Neuronal stem cell (in vitro differentiated cells): Measurements from ENCODE around the gene MED15.
A peak's percentile ranks its signal among the peaks of the same experiment; 100 is the strongest.

Experiments
- DNase-seq: peaks from one replicate; pipeline ENCODE4 v3.0.0-alpha.2; 2013; ENCODE audit warnings: low spot score
- H2AFZ ChIP-seq: one replicate; pipeline ENCODE4 v1.6.1; 2013; ENCODE audit warnings: mild to moderate bottlenecking, low read length, inconsistent platforms
- H2AK5ac ChIP-seq: 2 replicates; pipeline ENCODE4 v1.6.1; 2013; ENCODE audit warnings: low read depth, mild to moderate bottlenecking, inconsistent platforms, low read length, moderate library complexity, mixed read lengths
- H2BK120ac ChIP-seq: 2 replicates; pipeline ENCODE4 v1.6.1; 2013; ENCODE audit warnings: low read depth, mild to moderate bottlenecking, inconsistent platforms, low read length, moderate library complexity, mixed read lengths
- H2BK12ac ChIP-seq: one replicate; pipeline ENCODE4 v1.6.1; 2013; ENCODE audit warnings: low read length, inconsistent platforms
- H2BK15ac ChIP-seq: 2 replicates; pipeline ENCODE4 v1.6.1; 2013; ENCODE audit warnings: mild to moderate bottlenecking, low read length, inconsistent platforms, mixed read lengths
- H2BK5ac ChIP-seq: one replicate; pipeline ENCODE4 v1.6.1; 2013; ENCODE audit warnings: inconsistent platforms, mild to moderate bottlenecking, low read length, moderate library complexity
- H3K14ac ChIP-seq: one replicate; pipeline ENCODE4 v1.6.1; 2013; ENCODE audit warnings: low read length, inconsistent platforms
- H3K18ac ChIP-seq: 2 replicates; pipeline ENCODE4 v1.6.1; 2013; ENCODE audit warnings: low read length, inconsistent platforms
- H3K23ac ChIP-seq: 2 replicates; pipeline ENCODE4 v1.6.1; 2013; ENCODE audit warnings: low read depth, mild to moderate bottlenecking, mixed read lengths, low read length, inconsistent platforms; ENCODE audit not compliant: poor library complexity
- H3K27ac ChIP-seq: replicated peaks from 3 replicates; pipeline ENCODE4 v1.5.1; 2013; ENCODE audit warnings: low read length, inconsistent platforms
- H3K27me3 ChIP-seq, 3 experiments: 2 replicates each; pipeline ENCODE4 v1.6.1; 2013; ENCODE audit warnings: low read length in 3 of 3, mild to moderate bottlenecking in 2 of 3, inconsistent platforms in 1 of 3, low read depth in 1 of 3, mixed read lengths in 1 of 3, moderate library complexity in 1 of 3; ENCODE audit not compliant: control insufficient read depth in 3 of 3, insufficient read depth in 3 of 3
- H3K36me3 ChIP-seq, 2 donors: replicated peaks in 1 of 2; 2 replicates each; pipeline ENCODE4 v1.6.1; 2013; ENCODE audit warnings: low read length in 2 of 2; ENCODE audit not compliant: control insufficient read depth in 2 of 2, insufficient read depth in 2 of 2
- H3K4ac ChIP-seq: 2 replicates; pipeline ENCODE4 v1.6.1; 2013; ENCODE audit warnings: inconsistent platforms, mild to moderate bottlenecking, low read length, moderate library complexity
- H3K4me1 ChIP-seq, 2 donors: 1 replicate in 1 of 2; 2 replicates in 1 of 2; pipeline ENCODE4 v1.6.1; 2013; ENCODE audit warnings: low read length in 2 of 2, low read depth in 1 of 2; ENCODE audit not compliant: control insufficient read depth in 2 of 2, insufficient read depth in 1 of 2
- H3K4me2 ChIP-seq: one replicate; pipeline ENCODE4 v1.6.1; 2013; ENCODE audit warnings: mild to moderate bottlenecking, low read length, inconsistent platforms; ENCODE audit not compliant: insufficient read depth, poor library complexity, severe bottlenecking
- H3K4me3 ChIP-seq, 2 donors: 2 replicates each; pipeline ENCODE4 v1.5.1; 2013; ENCODE audit warnings: low read length in 2 of 2, mild to moderate bottlenecking in 2 of 2, inconsistent platforms in 1 of 2, moderate library complexity in 1 of 2
- H3K79me1 ChIP-seq: one replicate; pipeline ENCODE4 v1.6.1; 2013; ENCODE audit warnings: low read depth, mild to moderate bottlenecking, inconsistent platforms, low read length, moderate library complexity
- H3K9ac ChIP-seq: one replicate; pipeline ENCODE4 v1.6.1; 2013; ENCODE audit warnings: mild to moderate bottlenecking, low read depth, low read length, inconsistent platforms; ENCODE audit not compliant: poor library complexity
- H3K9me3 ChIP-seq, 2 donors: replicated peaks in 1 of 2; 2 replicates each; pipeline versions ENCODE3 to v1.6.1; 2013; ENCODE audit warnings: low read length in 2 of 2, mild to moderate bottlenecking in 2 of 2, inconsistent platforms in 1 of 2, low read depth in 1 of 2, mixed read lengths in 1 of 2, moderate library complexity in 1 of 2; ENCODE audit not compliant: control insufficient read depth in 2 of 2, insufficient read depth in 1 of 2
- H4K8ac ChIP-seq: one replicate; pipeline ENCODE4 v1.6.1; 2013; ENCODE audit warnings: low read depth, mild to moderate bottlenecking, inconsistent platforms, low read length, moderate library complexity
- H4K91ac ChIP-seq: one replicate; pipeline ENCODE4 v1.6.1; 2013; ENCODE audit warnings: low read length, low read depth, mild to moderate bottlenecking, inconsistent platforms; ENCODE audit not compliant: poor library complexity
- WGBS, 2 donors: extraction: QIAGEN DNeasy Blood & Tissue Kit; methylation state at CpG; one replicate each; pipeline ENCODE4 v1.1.7; 2013; ENCODE audit warnings: missing lambda C conversion rate in 2 of 2, mixed read lengths in 1 of 2; ENCODE audit not compliant: insufficient read length in 2 of 2, insufficient replicate concordance in 1 of 2; ENCODE audit errors: extremely low coverage in 2 of 2; 5-methylcytosine and 5-hydroxymethylcytosine counted together

Gene MED15

DNA sequence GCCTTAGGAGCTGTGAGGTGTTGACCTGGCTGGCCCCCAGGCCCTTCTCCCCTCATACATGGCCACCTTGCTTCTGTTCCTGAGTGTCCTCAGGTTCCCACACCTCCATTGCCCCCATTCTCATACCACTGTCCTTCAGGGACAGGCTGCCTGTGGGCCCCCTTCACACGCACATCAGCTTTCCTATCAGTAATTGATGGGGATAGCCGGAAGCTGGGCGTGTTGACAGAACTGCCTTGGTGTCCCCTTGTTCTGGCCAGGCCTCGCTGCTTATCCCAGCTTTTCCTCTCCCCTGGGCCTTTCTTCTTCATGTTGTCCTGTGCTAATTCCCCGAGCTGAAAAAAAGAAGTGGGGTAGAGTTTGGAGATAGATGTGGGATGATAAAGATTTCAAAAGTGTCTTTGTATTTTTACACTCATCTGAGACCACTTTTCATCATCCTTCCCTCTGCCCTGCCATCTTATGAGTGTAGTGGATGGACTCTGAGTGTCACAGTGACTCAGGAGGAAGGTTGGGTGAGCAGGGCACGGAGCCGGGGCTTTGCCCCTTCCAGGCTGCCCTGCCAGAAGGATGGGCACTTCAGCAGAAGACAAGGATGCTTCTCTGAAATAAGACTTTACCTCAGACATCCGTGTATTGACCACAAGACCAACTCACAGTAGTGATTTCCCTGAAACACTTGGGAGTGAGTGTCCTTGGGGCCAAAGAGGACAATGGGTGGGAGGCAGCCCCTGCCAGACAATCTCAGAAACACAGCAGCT lies 42.8 kb downstream of the MED15 start:
- H3K9ac ChIP-seq, result no peak overlapping the region
- no peak overlapping the region for H2BK12ac ChIP-seq
- no peaks in the 10 kb centered on the region for H3K9me3 ChIP-seq
- H3K36me3 ChIP-seq, result peaks cover 23 to 57% of the 10 kb centered on the region in 2 donors
- no peak for DNase-seq
- no peak overlapping the region for H3K4ac ChIP-seq
- peak overlapping the region; percentile 11 for H4K91ac ChIP-seq
- H3K4me1 ChIP-seq, result peaks cover 2 to 35% of the 10 kb centered on the region in 2 donors
- no peak overlapping the region for H3K4me3 ChIP-seq
- no peak overlapping the region for H3K23ac ChIP-seq
- peak overlapping the region; percentile 67 for H2AK5ac ChIP-seq
- H2BK15ac ChIP-seq, result no peak overlapping the region
- no peak overlapping the region for H4K8ac ChIP-seq
- H3K18ac ChIP-seq, result peak overlapping the region; percentile 81
- H3K27me3 ChIP-seq, result no peaks in the 10 kb centered on the region
- no peak overlapping the region for H3K14ac ChIP-seq
- no peak overlapping the region for H2BK120ac ChIP-seq
- peak overlapping the region; percentile 59 for H3K27ac ChIP-seq
- H3K79me1 ChIP-seq, result peaks cover 15% of the 10 kb centered on the region
- no peak overlapping the region for H3K4me2 ChIP-seq
- no peak overlapping the region for H2BK5ac ChIP-seq
- H2AFZ ChIP-seq, result no peak overlapping the region
- no CpG with 5 or more reads among the region's 8 CpGs for WGBS, 2 donors

DNA sequence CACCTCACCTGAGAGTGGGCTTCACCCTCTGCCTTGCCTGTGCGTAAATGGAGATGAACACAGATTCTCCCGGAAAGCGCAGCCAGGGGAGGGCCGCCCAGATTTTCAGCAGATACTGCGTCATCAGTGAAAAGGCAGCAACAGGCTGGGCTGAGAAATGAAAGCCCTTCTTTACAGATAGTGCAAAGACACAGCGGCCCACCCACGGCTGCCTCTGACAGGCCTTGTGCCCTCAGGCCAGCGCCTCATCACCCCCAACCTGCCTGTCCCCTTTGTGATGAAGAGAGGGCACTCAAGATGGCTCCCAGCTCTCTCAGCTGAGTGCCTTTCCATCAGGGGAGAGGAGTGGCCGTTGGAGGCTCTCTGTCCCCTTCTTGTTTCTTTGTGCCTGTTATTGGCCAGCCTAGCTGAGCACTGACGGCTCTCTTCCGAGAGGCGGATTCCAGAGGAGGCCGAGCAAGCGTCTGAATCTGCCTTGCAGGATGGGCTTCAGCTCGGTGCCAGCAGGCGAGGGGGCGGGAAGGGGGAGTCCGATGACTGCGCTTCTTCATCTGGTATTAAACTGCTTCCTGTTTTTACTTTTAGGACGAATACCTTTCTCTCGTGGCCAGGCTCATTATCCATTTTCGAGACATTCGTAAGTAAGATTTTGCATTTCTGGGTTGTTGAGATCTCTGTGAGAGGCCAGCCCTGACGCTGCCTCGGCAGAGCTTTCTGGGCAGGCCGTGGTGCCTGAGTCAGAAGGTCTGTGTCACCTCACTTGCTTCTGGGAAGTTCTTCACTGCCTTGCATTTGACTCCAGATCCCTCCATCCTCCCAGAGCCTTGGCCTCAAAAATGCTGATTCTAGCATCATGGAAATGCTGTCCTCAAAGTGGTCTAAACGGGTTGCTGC lies 43.7 kb downstream of the MED15 start:
- Histone ChIP-seq H3K36me3 (peaks cover 27 to 58% of the 10 kb centered on the region in 2 donors), H2AK5ac (peak overlapping the region; percentile 67), H2BK12ac (no peak overlapping the region), H3K4me1 (peaks cover 2 to 30% of the 10 kb centered on the region in 2 donors), H3K4me3 (no peak overlapping the region), H3K23ac (no peak overlapping the region), H3K18ac (peak overlapping the region; percentile 81), H2BK120ac (no peak overlapping the region), H3K14ac (no peak overlapping the region), H2BK15ac (no peak overlapping the region), H4K91ac (peak overlapping the region; percentile 11), H2AFZ (no peak overlapping the region), H3K9ac (no peak overlapping the region), H3K27me3 (no peaks in the 10 kb centered on the region), H4K8ac (no peak overlapping the region), H3K79me1 (peaks cover 15% of the 10 kb centered on the region), H3K4ac (no peak overlapping the region), H2BK5ac (no peak overlapping the region), H3K27ac (peak overlapping the region; percentile 59), H3K9me3 (no peaks in the 10 kb centered on the region), H3K4me2 (no peak overlapping the region)
- DNase-seq, result no peak
- no CpG with 5 or more reads among the region's 27 CpGs for WGBS, 2 donors

DNA sequence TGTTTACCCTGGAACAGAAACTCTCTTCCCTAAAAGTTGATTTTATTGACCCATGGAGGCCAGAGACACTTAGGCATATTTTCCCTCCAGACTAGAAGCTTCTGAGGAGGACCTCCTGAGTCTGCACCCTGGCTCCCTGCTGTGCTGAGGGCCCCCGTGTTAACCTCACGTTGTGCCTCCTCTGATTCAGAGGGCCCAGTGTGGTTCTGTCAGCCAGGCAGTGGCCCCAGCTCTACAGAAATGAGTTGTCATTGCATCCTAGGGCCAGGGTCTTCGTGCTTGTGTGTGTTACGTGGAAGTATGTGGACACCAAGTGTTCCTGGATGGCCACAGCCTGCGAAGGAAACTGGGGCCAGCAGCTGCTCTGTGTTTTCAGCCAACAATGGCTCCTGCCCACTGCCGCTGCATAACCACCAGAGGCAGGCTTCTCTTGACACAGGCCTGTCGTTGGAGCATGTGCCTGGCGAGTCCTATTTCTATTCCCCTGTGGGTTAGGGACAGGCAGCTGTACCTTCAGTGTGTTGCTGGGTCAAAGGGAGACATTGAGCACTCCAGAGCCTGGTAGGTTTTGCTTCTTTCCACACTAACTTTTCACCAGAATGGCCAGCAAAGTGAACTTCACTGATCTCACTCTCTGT lies 44.5 kb downstream of the MED15 start:
- Histone ChIP-seq H2AK5ac (no peak overlapping the region), H2BK12ac (no peak overlapping the region), H3K27me3 (no peaks in the 10 kb centered on the region), H3K23ac (peak overlapping the region; percentile 87), H3K79me1 (peaks cover 15% of the 10 kb centered on the region), H4K8ac (peak overlapping the region; percentile 32), H3K27ac (peak overlapping the region; percentile 21), H3K18ac (no peak overlapping the region), H3K9me3 (peaks cover 0 to under 1% of the 10 kb centered on the region in 2 donors), H2AFZ (no peak overlapping the region), H2BK15ac (no peak overlapping the region), H2BK5ac (peak overlapping the region; percentile 43), H3K4me2 (no peak overlapping the region), H3K4me3 (no peak overlapping the region), H4K91ac (no peak overlapping the region), H3K36me3 (peaks cover 28 to 64% of the 10 kb centered on the region in 2 donors), H2BK120ac (no peak overlapping the region), H3K4me1 (peaks cover 2 to 24% of the 10 kb centered on the region in 2 donors), H3K4ac (no peak overlapping the region), H3K14ac (no peak overlapping the region), H3K9ac (peak overlapping the region; percentile 57)
- no CpG with 5 or more reads among the region's 8 CpGs for WGBS, 2 donors
- no peak for DNase-seq
